Hematopoietic multipotent progenitor cell treated with erythropoietin and hydrocortisone succinate and interleukin-3 and kit ligand, for 8 days (in vitro differentiated cells): ENCODE data around the gene LHX3.

Experiments
- DNase-seq: peaks from one replicate; pipeline ENCODE4 v3.0.0-alpha.2; 2015

The LHX3 gene

DNA sequence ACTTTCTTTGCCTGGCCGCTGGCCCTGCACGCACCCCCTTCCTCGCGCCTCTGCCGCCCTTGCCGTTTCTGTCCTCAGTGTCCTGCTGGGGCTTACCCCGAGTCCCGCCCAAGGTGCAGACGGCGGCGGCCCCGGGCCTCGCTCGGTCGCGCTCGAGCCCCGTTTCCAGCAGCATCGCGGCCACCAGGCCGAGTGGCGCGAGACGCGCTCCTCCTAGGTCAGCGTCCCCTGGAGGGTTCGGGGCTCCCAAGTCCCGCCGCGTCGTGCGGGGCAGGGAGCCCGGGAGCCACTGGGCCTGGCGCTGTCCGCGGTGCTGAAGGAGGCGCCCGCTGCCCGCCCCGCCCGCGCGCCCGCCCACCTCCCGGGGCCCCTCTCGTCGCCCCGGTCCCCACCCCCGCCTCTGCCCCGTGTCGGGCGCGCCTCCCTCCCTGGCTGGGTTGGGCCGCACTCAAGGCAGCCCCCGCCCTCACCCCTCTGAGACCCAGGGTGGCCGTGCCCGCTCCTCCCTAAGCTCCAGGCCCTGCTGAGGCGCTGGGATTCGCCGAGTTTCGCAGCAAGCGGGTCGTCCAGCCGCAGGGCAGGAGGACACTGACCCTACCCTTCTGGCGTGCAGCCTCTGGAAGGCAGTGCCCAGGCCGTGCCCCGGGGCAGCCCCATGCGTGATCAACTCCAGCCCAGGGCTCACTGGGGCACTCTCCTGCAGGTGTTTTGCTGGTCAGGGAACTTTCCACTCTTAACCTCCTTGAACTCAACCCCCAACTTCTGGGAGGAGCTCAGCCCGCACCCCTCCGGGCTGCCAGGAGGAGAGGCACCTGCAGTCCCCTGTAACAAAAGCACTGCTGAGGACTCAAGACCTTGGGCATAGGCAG, at the start of gene LHX3:
TSS of gene LHX3 (minus strand) at position 291 of the 869 bp plus-strand sequence. CDS start at position 175, 116 bp downstream.
- peak; percentile 47 for DNase-seq

DNA sequence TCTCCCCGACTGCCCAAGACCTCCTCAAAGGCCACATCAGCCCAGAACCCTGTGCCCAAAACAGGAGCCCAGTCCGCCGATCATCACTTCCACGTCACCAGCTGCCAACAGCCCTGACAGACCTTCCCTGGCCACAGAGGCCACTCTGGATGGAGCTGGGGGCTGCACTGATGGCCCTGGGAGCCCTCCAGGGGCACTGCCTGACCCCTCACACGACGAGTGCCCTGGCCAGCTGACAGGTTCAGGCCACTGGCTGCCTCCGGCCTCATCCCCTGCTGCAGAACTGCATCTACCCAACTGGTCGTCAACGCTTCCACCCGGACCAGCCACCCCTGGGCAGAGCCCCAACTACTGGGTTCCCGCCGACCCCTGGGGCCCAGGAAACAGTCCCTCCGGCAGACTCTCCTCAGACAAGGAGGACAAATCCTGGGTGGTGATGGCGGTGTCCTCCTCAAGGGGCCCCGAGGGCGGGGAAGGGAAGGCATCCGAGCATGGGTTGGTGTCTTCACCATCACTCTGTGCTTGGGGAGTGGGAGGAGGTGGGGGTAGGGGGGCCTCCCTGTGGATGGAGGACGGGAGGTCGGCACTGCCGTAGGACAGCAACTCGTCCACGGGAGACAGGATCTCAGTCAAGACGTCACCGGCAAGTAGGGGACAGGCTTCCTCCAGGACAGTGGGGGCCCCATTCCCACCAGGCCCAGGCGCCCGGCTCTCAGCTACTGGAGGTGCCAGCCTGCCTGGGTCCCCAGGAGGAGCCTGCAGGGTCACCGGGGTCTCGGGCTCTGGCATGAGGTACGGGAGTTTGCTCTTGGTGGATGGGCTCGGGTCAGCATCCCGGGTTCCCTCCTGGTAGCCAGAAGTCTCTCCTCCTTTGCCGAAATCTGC, 48.6 kb upstream of the LHX3 start:
- DNase-seq, result no peak

DNA sequence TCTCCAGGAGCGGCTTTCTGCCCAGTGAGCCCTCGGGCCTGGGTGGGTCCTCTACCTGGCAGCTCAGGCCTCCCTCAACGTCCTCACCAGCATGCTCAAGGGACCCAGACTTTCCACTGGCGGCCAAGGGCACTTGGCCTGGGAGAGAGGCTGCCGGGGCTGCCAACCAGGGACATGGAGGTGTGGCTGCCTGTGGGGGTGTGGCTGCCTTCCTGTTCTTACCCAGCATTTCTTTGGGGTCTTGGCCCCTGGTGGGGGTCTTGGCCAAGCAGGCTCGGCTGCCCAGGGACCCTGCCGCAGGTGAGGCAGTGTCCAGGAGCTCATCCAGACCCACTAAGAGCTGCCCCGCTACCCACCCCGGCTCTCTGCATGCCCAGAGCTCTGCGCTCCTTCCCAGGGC, 47.9 kb upstream of the LHX3 start:
- DNase-seq, result no peak

DNA sequence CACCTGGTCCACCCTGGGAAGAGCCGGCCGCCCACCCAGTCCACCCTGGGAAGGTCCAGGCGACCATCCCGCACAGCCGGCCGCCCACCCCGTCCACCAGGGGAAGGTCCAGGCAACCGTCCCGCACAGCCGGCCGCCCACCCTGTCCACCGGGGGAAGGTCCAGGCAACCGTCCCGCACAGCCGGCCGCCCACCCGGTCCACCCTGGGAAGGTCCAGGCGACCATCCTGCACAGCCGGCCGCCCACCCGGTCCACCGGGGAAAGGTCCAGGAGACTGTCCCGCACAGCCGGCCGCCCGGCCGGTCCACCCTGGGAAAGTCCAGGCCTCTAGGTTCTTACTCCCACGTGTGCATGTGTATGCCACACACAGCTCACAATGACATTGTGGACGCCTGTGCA, 47.4 kb upstream of the LHX3 start:
- DNase-seq, result no peak

DNA sequence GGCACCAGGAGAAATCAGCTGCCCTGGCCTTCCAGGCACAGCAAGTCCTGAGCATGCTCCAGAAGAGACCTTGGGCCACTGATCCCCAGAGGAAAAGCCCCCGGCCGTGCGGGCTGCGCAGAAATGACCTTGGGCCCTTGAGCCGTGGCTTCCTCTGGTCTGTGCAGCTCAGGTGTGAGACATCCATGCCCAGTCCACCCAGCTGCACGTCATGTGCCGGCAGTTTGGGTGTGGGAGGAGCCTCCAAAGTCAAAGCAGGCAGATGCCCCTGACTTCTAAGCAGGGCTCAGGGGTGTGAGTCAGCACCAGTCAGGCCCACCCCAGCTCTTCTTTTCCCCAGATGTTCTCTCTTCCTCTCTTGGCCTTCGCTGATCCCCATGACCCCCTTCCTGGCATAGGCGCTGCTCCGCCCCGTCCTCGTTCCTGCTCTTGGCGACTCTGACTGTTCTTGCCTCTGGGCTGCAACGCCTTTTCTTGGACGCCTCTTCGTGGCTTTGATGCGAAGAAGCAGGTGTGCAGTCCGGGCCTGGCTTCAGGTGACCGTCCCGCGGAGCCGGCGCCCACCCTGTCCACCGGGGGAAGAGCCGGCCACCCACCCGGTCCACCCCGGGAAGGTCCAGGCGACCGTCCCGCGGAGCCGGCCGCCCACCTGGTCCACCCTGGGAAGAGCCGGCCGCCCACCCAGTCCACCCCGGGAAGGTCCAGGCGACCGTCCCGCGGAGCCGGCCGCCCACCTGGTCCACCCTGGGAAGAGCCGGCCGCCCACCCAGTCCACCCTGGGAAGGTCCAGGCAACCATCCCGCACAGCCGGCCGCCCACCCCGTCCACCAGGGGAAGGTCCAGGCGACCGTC, 46.6 kb upstream of the LHX3 start:
- DNase-seq, result no peak

DNA sequence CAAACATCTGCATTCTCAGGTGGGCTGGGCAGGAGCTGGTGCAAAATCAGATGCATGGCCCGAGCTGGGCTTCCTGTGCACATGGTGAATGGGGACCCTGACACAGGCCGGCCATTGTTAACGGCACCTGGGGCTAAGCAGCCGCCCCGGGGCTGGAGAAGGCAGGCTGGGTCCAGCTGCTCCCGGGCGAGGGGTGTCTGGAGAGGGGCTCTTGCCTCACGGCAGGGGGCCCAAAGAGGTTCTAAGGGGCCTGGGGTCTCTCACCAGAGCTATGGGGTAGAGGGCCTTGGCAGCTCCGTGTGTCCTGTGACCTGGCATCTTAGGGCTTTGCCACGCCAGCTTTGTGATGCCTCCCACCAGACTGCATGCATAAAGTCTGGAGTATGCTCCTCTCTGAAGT, 45.7 kb upstream of the LHX3 start:
- no peak for DNase-seq

DNA sequence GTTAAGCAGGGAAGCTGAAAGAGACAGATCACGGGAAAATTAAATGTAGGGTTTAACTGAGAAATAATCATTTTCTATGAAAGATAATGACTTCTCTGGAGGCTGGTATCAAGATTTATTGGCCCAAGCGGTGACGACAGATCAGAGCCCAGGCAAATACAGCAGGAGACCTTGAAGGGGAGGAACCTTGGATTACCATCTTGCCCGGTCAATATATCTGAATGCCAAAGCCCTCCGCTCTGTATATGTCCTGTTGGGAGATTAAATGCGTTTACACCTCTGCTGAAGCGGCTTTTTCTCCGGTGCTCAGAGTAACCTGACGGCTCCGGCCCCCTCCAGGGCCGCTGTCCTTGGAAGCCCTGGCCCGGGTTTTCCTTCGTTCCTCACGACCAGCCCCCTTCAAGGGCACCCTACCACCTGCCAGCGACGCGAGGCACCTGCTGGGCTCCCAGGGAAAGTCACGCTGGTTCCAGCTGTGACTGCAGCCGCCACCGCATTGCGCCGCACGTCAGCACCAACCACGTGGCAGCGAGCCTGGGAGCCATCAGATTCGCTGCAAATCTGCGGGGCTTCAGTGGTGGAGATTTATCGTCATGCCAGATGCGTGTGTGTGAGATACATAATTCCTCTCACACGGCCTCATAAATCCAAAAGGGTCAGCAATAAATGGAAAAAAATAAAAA, 45.1 kb upstream of the LHX3 start:
- no peak for DNase-seq

DNA sequence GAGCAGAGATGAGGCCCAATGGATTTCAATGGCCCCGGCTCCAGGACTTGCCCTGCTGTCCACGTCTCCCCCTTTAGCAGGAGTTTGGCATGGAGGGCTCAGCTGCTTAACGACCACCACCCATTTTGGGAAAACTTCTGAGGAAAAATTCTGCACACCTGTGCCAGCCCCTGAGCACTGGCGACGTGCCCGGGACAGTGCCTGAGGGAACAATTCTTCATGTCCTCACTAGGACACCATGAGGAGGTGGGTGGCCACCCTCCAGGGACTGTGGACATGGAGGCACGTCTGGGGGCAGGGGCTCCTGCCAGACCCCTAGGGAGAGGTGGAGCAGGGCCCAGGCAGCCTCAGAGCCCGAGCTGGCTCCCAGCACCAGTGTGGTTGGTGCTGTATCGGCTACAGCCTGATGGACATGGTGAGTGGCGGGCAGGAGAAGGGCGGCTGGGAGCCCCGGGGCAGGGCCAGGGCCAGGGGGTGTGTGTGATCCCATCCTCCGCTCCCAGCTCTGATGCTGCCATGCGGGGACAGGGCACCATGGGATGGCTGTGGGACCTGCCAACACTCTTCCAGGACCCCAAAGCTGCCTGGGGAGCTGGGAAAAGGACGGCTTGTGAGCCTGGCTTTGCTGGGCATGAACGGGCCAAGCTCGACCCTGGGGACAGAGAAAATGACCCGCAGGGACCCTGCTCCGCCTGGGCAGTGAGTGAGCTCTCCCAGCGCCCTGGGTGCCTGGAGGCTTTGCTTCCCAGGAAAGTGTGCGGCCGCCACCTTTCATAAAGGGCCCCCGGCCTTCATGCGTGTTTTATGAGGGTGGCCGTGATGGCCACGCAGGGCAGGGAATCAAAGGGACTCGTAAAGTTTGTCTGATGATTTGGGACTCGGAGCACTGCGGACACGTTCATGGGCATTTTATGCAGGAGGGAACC, 44.3 kb upstream of the LHX3 start:
- no peak for DNase-seq

DNA sequence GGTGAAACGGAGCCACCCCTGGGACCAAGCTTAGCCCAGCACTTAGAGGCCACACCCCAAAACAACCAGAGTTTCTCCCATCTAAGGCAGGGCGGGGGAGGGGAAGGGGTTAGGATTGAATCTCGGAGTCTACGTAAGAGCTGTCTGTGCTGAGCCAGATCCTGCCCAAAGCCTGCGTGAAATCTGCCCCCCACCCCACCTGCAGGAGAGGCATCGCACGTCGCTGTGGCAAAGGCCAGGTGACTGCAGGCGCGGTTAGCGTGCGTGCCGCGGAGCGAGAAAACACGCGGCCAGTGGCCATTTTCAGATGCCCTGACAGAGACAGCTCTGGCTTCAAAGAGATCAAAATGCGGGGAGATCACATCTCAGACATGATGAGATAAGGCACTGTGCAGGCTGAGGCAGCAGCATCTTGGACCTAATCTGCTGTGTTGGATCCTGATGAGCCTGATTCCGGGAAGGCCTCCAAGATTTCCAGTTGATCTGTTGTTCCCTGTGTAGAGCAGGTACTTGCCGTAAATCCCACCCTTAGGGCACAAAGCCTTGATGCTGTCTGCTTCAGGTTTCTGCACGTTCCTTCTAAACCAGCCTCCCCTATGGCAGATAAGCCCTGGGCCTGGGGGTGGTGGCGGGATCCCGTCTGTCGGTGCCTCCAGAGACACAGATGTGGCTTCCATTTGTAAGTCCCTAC, 43.2 kb upstream of the LHX3 start:
- no peak for DNase-seq

DNA sequence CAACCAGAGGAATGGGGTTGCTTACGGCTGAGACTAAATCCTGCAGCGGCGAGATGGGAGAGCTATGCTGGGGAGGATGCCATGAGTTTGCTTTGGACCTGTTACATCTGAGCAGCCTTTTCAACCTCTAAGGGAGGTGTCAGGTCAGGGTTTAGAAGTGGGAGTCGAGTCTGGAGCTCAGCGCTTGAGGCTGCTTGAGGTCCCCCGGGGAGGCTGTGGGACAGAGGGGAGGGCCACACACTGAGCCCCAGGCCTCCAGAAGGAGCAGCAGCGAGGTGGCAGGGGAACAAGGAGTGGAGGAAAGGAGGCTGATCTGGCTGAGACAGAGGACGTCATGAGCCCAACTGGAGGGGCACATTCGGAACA, 42.6 kb upstream of the LHX3 start:
- DNase-seq, result no peak

DNA sequence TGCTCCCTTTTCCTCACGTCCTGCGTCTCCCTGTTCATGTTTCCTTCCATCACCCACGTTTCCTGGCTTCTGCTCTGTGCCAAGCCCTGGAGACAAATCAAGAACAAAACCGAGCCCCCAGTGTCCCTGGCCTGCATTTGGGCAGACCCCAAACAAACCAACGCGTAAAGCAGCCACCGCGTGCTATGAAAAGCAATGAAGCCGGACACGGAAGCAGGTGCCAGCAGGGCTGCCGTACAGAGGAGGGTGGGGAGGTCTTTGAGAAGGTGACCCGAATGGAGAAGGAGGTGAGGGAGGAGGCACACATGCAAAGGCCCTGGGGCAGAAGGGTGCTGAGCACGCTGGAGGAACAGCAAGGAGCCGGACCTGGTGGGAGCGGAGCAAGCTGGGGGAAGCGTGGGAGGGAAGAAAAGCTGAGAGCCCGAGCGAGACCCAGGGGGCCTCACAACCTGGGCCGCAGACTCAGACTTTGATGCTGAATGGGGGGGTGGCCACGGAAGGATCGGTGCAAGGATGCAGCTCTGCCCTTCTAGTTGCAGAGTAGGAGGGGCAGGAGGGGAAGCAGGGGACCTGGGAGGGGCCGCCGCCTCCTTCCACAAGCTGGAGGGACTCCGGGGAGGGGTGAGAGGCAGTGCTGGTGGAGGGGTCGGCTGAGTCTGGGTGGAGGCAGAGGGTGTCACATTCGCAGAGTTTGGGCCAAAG, 42.1 kb upstream of the LHX3 start:
- DNase-seq, result no peak

DNA sequence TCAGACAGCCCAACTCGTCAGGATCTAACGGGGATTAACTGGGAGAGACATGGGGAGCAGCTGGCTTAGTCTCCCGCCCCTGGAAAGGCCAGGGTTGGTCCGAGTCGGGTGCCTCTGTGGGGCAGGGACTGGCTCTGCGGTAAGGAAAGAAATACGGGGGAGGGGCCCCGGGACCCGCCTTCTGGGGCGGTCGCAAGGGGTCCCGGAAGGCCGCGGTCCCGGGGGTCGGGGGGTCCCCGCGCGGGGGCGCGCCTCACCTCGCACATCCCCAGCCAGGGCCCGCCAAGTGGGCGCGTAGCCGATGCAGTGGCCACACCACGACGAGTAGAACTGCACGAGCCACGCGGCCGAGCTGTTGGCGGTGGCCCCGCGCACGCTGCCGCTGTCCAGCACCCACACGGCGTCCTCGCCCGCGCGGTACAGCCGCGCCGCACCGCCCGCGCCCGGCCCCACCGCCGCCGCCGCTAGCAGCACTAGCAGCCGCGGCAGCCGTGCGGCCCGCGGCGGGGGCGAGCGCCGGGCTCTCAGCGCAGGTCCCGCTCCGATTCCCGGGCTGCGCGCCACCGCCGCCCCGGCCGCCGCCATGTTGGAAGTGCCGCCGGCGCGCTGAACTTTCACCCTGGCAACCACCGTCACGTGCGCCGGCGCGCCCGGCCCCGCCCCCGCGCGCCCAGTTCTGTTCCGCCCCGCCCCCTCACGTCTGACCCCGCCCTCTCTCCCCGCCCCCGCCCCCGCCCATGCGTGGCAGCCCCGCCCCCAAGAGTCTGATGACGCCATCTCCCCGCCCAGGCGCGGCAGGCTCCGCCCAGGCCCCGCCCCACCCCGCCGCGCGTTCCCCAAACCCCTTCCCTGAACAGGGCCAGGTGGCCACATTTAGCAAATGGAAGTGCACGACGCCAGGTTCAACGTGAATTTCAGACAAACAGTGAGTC, 40.6 kb upstream of the LHX3 start, which contains the start of gene QSOX2:
TSS of gene QSOX2 (minus strand) at position 594 of the 932 bp plus-strand sequence. CDS start at position 585, 9 bp downstream.
- DNase-seq, result peak; percentile 74

DNA sequence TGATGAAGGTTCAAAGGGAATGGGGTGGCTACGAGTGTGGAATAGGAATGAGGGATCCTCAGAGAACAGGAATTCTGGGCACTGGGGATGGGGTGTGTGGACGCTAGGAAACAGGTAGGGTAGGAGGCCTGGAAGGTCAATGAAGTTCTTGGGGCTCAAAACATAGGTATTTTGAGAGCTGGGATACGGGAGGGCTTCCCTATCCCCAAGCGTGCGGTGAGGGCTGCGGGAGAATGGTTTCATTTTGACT, 40.0 kb upstream of the LHX3 start:
- no peak for DNase-seq

DNA sequence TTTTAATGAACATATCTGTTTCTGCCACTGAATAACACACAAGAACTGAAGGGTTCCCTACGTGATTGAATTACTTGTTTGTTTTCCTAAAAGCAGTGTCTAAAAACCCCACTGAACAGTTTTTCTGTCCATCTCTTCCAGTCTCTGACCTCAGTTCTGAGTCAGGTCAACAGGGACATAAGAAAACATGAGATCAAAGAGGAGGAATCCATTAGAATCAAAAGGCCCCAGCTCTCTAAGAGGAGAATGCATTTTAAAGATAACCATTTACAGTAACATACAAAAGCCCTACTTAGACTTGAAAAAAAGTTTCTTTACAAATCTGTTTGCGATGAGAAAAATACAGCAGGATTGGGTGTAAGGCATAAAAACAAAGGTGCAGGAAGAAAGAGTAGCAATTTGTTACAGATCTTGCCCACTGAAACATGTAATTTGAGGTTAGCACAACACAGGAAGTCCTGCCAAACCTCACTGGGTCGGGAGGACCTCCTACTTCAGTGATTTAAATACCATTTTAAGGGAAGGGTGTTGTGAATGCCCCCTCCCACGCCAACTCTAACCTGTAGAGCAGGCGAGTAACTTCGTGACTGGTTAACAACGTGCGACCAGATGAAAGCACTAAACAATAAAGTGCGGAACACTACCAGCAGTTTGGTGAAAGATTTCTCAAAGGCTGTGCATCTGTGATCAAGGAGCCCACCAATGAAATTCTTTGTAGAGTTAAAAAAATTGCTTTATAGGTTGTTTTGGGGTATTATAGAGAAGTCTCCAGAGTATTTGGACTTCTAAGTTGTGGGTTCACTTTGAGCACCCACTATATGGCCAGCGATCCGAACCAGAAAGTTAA, 39.4 kb upstream of the LHX3 start:
- DNase-seq, result peak; percentile 38

DNA sequence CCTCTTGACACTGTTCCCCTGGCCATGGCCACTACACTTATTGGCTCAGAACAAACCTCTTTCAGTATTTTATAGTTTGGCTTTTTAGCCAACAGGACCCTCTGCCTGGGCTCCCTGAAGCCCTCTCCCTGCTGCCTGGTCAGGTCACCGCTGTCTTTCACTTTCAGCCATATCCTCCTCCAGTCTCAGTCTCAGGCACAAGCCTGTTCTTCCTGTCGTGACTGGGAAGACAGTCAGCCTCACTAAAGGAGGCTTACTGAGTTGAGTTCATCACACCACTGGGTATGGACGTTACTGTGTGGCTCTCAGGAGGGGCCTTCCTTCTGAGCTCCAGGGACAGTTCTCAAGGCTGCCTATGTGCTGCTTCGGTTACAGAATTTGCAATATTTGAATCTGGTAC, 38.7 kb upstream of the LHX3 start:
- DNase-seq, result no peak

DNA sequence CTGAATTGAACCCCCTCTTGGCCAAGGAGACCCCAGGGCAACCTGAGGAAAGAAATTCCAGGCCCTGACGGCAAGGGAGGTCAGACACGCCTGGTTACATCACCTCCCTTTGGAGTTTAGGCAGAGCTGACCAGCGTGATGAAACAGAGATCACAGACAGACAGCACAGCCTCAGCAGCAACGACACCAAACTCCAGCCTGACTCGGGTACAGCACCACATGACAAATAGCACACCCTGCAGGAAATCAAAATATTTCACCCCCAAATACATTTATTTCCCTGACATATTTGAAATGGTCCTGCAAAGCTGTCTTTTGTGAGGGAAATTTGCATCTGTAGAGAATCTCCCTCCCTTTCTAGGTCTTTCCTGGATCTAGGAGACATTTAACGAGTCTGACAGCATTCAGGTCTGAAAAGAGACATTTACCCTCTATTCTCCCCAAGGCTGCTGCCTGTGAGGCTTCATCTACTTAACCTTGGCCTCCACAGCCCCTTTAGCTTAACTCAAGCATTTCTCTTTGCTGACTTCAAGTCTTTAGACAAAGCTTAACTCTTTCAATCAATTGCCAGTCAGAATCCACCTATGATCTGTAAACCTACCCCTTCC, 38.1 kb upstream of the LHX3 start:
- peak; percentile 66 for DNase-seq

DNA sequence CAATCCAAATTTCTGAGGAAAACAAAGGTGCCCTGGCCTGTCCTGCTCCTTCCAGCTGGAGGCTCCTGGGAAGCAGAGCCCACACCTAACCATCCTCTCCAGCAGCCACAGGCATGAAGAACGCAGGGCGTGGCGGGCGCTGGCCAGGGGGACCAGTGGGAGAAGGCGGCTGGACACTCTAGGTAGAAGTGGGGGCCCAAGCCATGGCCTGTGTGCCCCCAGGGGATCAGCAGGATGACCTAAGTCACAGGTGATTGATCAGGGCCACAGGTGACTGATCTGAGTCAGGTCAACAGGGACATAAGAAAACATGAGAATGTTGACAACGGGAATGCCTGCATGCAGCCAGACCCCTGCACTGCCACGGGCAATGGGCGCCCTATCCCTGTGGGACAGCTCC, 37.3 kb upstream of the LHX3 start:
- DNase-seq, result no peak

DNA sequence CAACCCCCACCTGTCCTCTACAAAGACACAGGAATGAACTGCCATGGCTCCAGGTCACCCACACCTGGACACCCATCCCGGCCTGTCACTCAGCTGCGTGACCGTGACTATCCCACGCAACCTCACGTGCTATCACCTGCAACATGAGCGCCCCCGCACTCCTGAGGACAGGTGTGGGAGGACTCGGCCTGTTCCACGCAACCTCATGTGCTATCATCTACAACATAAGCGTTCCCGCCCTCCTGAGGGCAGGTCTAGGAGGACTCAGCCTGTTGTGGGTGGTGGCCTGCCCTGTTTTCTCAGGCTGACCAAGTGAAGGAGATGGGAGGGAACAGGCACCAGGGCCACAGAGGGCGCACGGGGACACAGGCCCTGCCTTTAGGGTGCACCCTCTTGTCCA, 36.6 kb upstream of the LHX3 start:
- DNase-seq, result peak; percentile 46
